ENCODE data around the gene PDE9A. TPM values are rescaled to one million over a fixed set of nuclear protein-coding genes. Genes with fewer than 3 reads are reported as not detected.

The PDE9A gene
- total and polyA plus RNA-seq, 2 of the 4 experiments (the other 2 are of a cell fraction): 0.89 to 0.90 TPM

DNA sequence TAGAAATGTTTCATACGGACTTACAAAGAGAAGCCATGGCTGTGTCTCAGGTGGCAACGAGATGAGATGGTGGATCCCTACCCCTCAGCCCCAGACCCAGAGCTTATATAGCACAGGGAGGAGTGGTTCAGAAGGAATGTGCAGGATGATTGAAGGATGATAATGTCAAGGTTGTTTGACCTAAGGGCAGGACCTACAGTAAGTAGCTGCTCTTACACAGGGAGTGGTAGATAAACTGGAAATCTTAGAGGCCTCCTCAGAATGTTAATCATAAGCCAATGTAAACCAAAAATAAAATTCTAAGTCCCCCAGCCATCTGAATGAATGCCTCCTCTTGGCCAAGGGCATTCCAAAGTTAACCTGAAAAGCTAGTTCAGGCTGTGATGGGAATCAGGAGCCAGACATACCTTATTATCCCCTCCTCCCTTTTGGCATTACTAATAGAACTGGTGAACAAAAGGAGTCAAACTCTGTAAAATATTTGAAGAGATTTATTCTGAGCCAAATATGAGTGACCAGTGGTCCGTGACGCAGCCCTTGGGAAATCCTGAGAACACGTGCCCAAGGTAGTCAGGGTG is 45.8 kb upstream of the PDE9A start:
- Histone ChIP-seq H3K4me2 (ENCODE audit: low read depth, low read length) (no peak overlapping the region), H3K18ac (ENCODE audit: low read depth, low read length) (no peak overlapping the region), H4K20me1 (ENCODE audit: insufficient read depth, low read length) (no peaks in the 10 kb centered on the region), H4K5ac (ENCODE audit: low read depth, low read length) (no peak overlapping the region), H3K9me3 (ENCODE audit: control insufficient read depth, insufficient read depth, low read length) (peaks cover 9% of the 10 kb centered on the region), H2AK5ac (ENCODE audit: low read depth, low read length) (no peak overlapping the region), H3K27ac (ENCODE audit: insufficient read depth, low read length) (no peak overlapping the region), H3K4ac (ENCODE audit: low read depth, low read length) (no peak overlapping the region), H3K23ac (ENCODE audit: low read depth, low read length) (no peak overlapping the region), H3K36me3 (ENCODE audit: control insufficient read depth, insufficient read depth, low read length) (no peaks in the 10 kb centered on the region), H2BK120ac (ENCODE audit: low read depth, low read length) (no peak overlapping the region), H2AK9ac (replicated peaks; ENCODE audit: low read depth, low read length, poor library complexity) (no peak overlapping the region), H4K8ac (ENCODE audit: low read depth in 2 of 2, low read length in 2 of 2) (no peak overlapping the region), H2AFZ (replicated peaks; ENCODE audit: low read length, poor library complexity) (no peak overlapping the region), H3K4me3 (ENCODE audit: insufficient read depth, low read depth, low read length) (no peak overlapping the region), H3K27me3 (ENCODE audit: control insufficient read depth, insufficient read depth, low read length) (peaks cover 2% of the 10 kb centered on the region; the same call in 1 of the 2 replicates), H4K91ac (ENCODE audit: insufficient read depth, low read depth, low read length) (no peak overlapping the region), H3K14ac (replicated peaks; ENCODE audit: low read depth, low read length) (no peak overlapping the region), H3K56ac (ENCODE audit: extremely low read depth, insufficient read depth, low read length) (no peak overlapping the region), H2BK15ac (ENCODE audit: low read depth, low read length) (no peak overlapping the region), H3K79me1 (ENCODE audit: low read depth in 1 of 2, low read length in 2 of 2) (no peaks in the 10 kb centered on the region), H3K9me1 (ENCODE audit: insufficient read depth, low read length) (no peaks in the 10 kb centered on the region), H2BK20ac (ENCODE audit: low read depth, low read length) (no peak overlapping the region), H3K9ac (ENCODE audit: low read depth, low read length) (no peak overlapping the region), H3K4me1 (ENCODE audit: control insufficient read depth, insufficient read depth, low read length) (no peaks in the 10 kb centered on the region), H2BK5ac (ENCODE audit: low read depth, low read length, poor library complexity, severe bottlenecking) (no peak overlapping the region)
- ChIA-PET CTCF (interaction anchor here (1.1 kb wide), 1 partner anchor 14 kb away, joined by 6 read pairs; no protein-coding TSS in a partner anchor), POLR2A (ENCODE audit: unreplicated experiment) (no interaction called here)
- intact Hi-C loops (cut with micrococcal nuclease) (no loop called here), in situ Hi-C loops (cut with MboI; ENCODE audit: low sequenced_read_pairs) (loop anchor here (5.0 kb wide), 1 partner anchor 220 kb away; no protein-coding TSS in a partner anchor), dilution Hi-C loops (cut with HindIII; ENCODE audit: low sequenced_read_pairs, unreplicated experiment) (no loop called here)
- ATAC-seq (ENCODE audit: low read depth): no peak
- TF ChIP-seq FOS (IDR thresholded peaks at IDR 0.05; ENCODE audit: low read depth, low read length) (no peak), MAZ (IDR thresholded peaks at IDR 0.05; ENCODE audit: borderline replicate concordance, low read depth, low read length) (no peak), RAD21 (IDR thresholded peaks at IDR 0.05; ENCODE audit: low read length) (no peak), MAFK (IDR thresholded peaks at IDR 0.05; ENCODE audit: low read depth, low read length) (no peak), POLR2A (IDR thresholded peaks at IDR 0.05; ENCODE audit: low read depth, low read length) (no peak), BHLHE40 (IDR thresholded peaks at IDR 0.05; ENCODE audit: low read depth, low read length) (no peak)
- no TSS peak for BruUV-seq (replicated peaks)
- no CpG with 5 or more reads among the region's 5 CpGs for WGBS, 2 experiments (ENCODE audit: extremely low coverage in 2 of 2, insufficient read length in 1 of 2)
- DNase-seq: no peak
